HEK293 (cell line): ENCODE measurements around the gene MIGA1.

ENCODE experiments used
- CTCF ChIA-PET: fragments of 350-600 bp; formaldehyde crosslinking; extraction: SDS; loops from one replicate; lab custom pipeline; 2021; ENCODE audit warnings: antibody characterized with exemption; lab: Yijun Ruan, JAX
- POLR2A ChIA-PET: fragments of 300-600 bp; formaldehyde crosslinking; extraction: SDS; loops from one replicate; lab custom pipeline; 2020; ENCODE audit warnings: antibody characterized with exemption, inconsistent platforms; lab: Yijun Ruan, JAX
- H3K27ac ChIP-seq: fragments of 200-500 bp; sonication (Bioruptor generic); 2 replicates; pipeline ENCODE4 v1.5.1; 2014; ENCODE audit warnings: low read depth, low read length, control low read depth, inconsistent platforms; ENCODE audit errors: extremely low read depth
- H3K36me3 ChIP-seq, 2 experiments: fragments of 200-500 bp in 1 of 2; sonication (Bioruptor generic) in 1 of 2; 1 replicate in 1 of 2; 2 replicates in 1 of 2; pipeline ENCODE4 v1.5.1; 2014 to 2017; ENCODE audit warnings: inconsistent platforms in 2 of 2, low read length in 2 of 2; ENCODE audit not compliant: control insufficient read depth in 2 of 2, insufficient read depth in 1 of 2
- H3K4me1 ChIP-seq: fragments of 200-500 bp; sonication (Bioruptor generic); 2 replicates; pipeline ENCODE4 v1.5.1; 2014; ENCODE audit warnings: mild to moderate bottlenecking, low read length, inconsistent platforms; ENCODE audit not compliant: control insufficient read depth, insufficient read depth
- H3K4me3 ChIP-seq: 2 replicates; pipeline ENCODE4 v1.5.1; 2011; ENCODE audit warnings: low read depth, mild to moderate bottlenecking, control low read depth, low read length, moderate library complexity
- H3K9me3 ChIP-seq: fragments of 200-500 bp; sonication (Bioruptor generic); 2 replicates; pipeline ENCODE4 v1.5.1; 2014; ENCODE audit warnings: low read depth, low read length, inconsistent platforms; ENCODE audit not compliant: control insufficient read depth, insufficient read depth
- IKZF3 ChIP-seq: fragments of 450-650 bp; IDR thresholded peaks from 2 replicates; pipeline ENCODE4 v1.5.0; 2018; ENCODE audit warnings: missing biosample characterization, mild to moderate bottlenecking, missing genetic modification characterization, moderate library complexity
- KLF1 ChIP-seq: fragments of 450-650 bp; formaldehyde crosslinking; IDR thresholded peaks from 2 replicates; pipeline ENCODE4 v1.5.1; 2016; ENCODE audit warnings: missing biosample characterization, missing genetic modification characterization
- KLF10 ChIP-seq: fragments of 450-650 bp; IDR thresholded peaks from 2 replicates; pipeline ENCODE4 v1.5.1; 2018; ENCODE audit warnings: missing biosample characterization, mild to moderate bottlenecking, missing genetic modification characterization
- MZF1 ChIP-seq: fragments of 450-650 bp; formaldehyde crosslinking; IDR thresholded peaks from 2 replicates; pipeline ENCODE4 v1.5.1; 2017; ENCODE audit warnings: missing biosample characterization, missing genetic modification characterization, borderline replicate concordance
- PRDM6 ChIP-seq: fragments of 450-650 bp; formaldehyde crosslinking; IDR thresholded peaks from 2 replicates; pipeline ENCODE4 v1.5.1; 2017; ENCODE audit warnings: missing biosample characterization, missing genetic modification characterization
- YY1 ChIP-seq: fragments of 450-650 bp; formaldehyde crosslinking; IDR thresholded peaks from 2 replicates; pipeline ENCODE4 v1.5.1; 2018; ENCODE audit warnings: missing biosample characterization, missing genetic modification characterization
- YY2 ChIP-seq: fragments of 450-650 bp; formaldehyde crosslinking; IDR thresholded peaks from 2 replicates; pipeline ENCODE4 v1.5.1; 2016; ENCODE audit warnings: missing biosample characterization, missing genetic modification characterization
- ZBTB26 ChIP-seq: fragments of 450-650 bp; formaldehyde crosslinking; optimal IDR thresholded peaks from 2 replicates; pipeline ENCODE3; 2016; ENCODE audit warnings: missing biosample characterization, mild to moderate bottlenecking, missing genetic modification characterization
- ZFP69B ChIP-seq: fragments of 450-650 bp; formaldehyde crosslinking; IDR thresholded peaks from 2 replicates; pipeline ENCODE4 v1.5.1; 2016; ENCODE audit warnings: missing biosample characterization, missing genetic modification characterization
- ZNF23 ChIP-seq: fragments of 450-650 bp; formaldehyde crosslinking; IDR thresholded peaks from 2 replicates; pipeline ENCODE4 v1.5.1; 2016; ENCODE audit warnings: missing biosample characterization, missing genetic modification characterization, borderline replicate concordance
- ZNF324 ChIP-seq: fragments of 450-650 bp; formaldehyde crosslinking; IDR thresholded peaks from 2 replicates; pipeline ENCODE4 v1.5.1; 2016; ENCODE audit warnings: missing biosample characterization, missing genetic modification characterization
- ZNF391 ChIP-seq: fragments of 450-650 bp; formaldehyde crosslinking; IDR thresholded peaks from 2 replicates; pipeline ENCODE4 v1.5.1; 2016; ENCODE audit warnings: low read depth, missing biosample characterization, missing genetic modification characterization, borderline replicate concordance
- ZNF433 ChIP-seq: fragments of 450-650 bp; formaldehyde crosslinking; IDR thresholded peaks from 2 replicates; pipeline ENCODE4 v1.5.1; 2016; ENCODE audit warnings: missing biosample characterization, missing genetic modification characterization, low read depth
- ZNF501 ChIP-seq: fragments of 450-650 bp; formaldehyde crosslinking; IDR thresholded peaks from 2 replicates; pipeline ENCODE4 v1.5.1; 2016; ENCODE audit warnings: missing biosample characterization, missing genetic modification characterization
- ZNF513 ChIP-seq: fragments of 450-650 bp; IDR thresholded peaks from 2 replicates; pipeline ENCODE4 v1.5.1; 2018; ENCODE audit warnings: missing biosample characterization, missing genetic modification characterization
- ZNF596 ChIP-seq: fragments of 450-650 bp; IDR thresholded peaks from 2 replicates; pipeline ENCODE4 v1.5.0; 2018; ENCODE audit warnings: missing biosample characterization, mild to moderate bottlenecking, missing genetic modification characterization, moderate library complexity
- ZNF658 ChIP-seq: fragments of 450-650 bp; formaldehyde crosslinking; IDR thresholded peaks from 2 replicates; pipeline ENCODE4; 2016; ENCODE audit warnings: missing biosample characterization, missing genetic modification characterization
- ZNF660 ChIP-seq: fragments of 450-650 bp; IDR thresholded peaks from 2 replicates; pipeline ENCODE4 v1.5.1; 2018; ENCODE audit warnings: missing biosample characterization, mild to moderate bottlenecking, missing genetic modification characterization
- ZNF76 ChIP-seq: fragments of 450-650 bp; formaldehyde crosslinking; IDR thresholded peaks from 2 replicates; pipeline ENCODE4; 2016; ENCODE audit warnings: low read depth, missing biosample characterization, missing genetic modification characterization, borderline replicate concordance
- ZSCAN4 ChIP-seq: fragments of 450-650 bp; formaldehyde crosslinking; IDR thresholded peaks from 2 replicates; pipeline ENCODE4 v1.5.1; 2017; ENCODE audit warnings: missing biosample characterization, missing genetic modification characterization
- ZSCAN5A ChIP-seq: fragments of 450-650 bp; formaldehyde crosslinking; IDR thresholded peaks from 2 replicates; pipeline ENCODE4 v1.5.1; 2016; ENCODE audit warnings: missing biosample characterization, missing genetic modification characterization
- TF ChIP-seq, protein P1 (sequence below): fragments of 450-650 bp; formaldehyde crosslinking; IDR thresholded peaks from 2 replicates; pipeline ENCODE4 v1.5.1; 2016; ENCODE audit warnings: missing biosample characterization, missing genetic modification characterization, borderline replicate concordance

The MIGA1 gene

GRCh38 chr1:77881061-77881460, 101.6 kb downstream of the MIGA1 start (continued):
- TF ChIP-seq ZNF433 (tag by site-specific recombination): no peak
- no peak for TF ChIP-seq ZNF324 (tag by site-specific recombination)
- TF ChIP-seq ZNF391 (tag by site-specific recombination): no peak
- TF ChIP-seq ZSCAN5A (tag by site-specific recombination): no peak
- no peak for TF ChIP-seq KLF10 (tag by site-specific recombination)

DNA sequence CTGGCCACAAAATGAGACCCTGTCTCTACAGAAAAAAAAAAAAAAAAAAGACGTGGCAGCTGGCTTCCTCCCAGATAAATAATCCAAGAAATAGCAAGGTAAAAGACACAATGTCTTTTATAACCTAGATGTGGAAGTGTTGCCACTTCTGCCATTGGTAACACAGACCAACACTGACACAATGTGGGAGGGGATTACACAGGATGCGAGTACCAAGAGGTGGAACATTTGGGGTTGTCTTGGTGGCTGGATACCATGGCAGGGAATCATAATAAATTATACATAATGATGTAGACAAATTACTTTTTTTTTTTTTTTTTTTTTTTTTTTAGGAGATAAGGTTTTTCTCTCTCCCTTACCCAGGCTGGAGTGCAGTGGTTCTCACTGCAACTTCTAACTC, 103.0 kb downstream of the MIGA1 start:
- H3K9me3 ChIP-seq: no peaks in the 10 kb centered on the region
- no peak overlapping the region for H3K4me3 ChIP-seq
- POLR2A ChIA-PET: interaction anchor here (0.6 kb wide), 1 partner anchor 117 kb away, joined by 4 read pairs; no protein-coding TSS in a partner anchor
- H3K27ac ChIP-seq: no peak overlapping the region
- no peaks in the 10 kb centered on the region; a peak in 1 of 3 replicates for H3K36me3 ChIP-seq
- CTCF ChIA-PET: interaction anchor here (0.6 kb wide), 1 partner anchor 677 kb away, joined by 3 read pairs; no protein-coding TSS in a partner anchor
- TF ChIP-seq ZNF658 (tag by site-specific recombination): no peak
- no peak for TF ChIP-seq IKZF3 (tag by site-specific recombination)
- TF ChIP-seq MZF1 (tag by site-specific recombination): no peak
- H3K4me1 ChIP-seq: no peaks in the 10 kb centered on the region

- H3K9me3 ChIP-seq: no peaks in the 10 kb centered on the region
- no peaks in the 10 kb centered on the region for H3K36me3 ChIP-seq
- peak within 1 kb of the TSS; percentile 96 for H3K4me3 ChIP-seq
- ChIA-PET POLR2A (interaction anchor here (0.6 to 1.7 kb wide), 7 partner anchors 12 to 129 kb away, joined by 3 to 6 read pairs (median 5); partner anchors contain the start of genes DNAJB4, FUBP1, MIGA1 and USP33), CTCF (interaction anchor here (0.6 to 0.7 kb wide), 2 partner anchors 197 to 349 kb away, joined by 3 read pairs; no protein-coding TSS in a partner anchor)
- peak within 1 kb of the TSS; percentile 91 for H3K27ac ChIP-seq
- H3K4me1 ChIP-seq: 0 out of 2 replicates have a peak, but pooled peaks cover 3% of the 10 kb centered on the region
- TF ChIP-seq ZNF76 (tag by site-specific recombination) (no peak), YY1 (peak; percentile 81), KLF1 (no peak), PRDM6 (tag by site-specific recombination) (peak; percentile 24; the same call in 1 of the 2 replicates), YY2 (tag by site-specific recombination) (peak; percentile 41; the same call in 1 of the 2 replicates), ZNF23 (no peak), ZNF660 (tag by site-specific recombination) (peak; percentile 75; the same call in 1 of the 2 replicates), ZBTB26 (tag by site-specific recombination) (peak; percentile 55), ZNF596 (no peak), ZNF513 (tag by site-specific recombination) (0 out of 2 replicates have a peak, but pooled peaks have one; percentile 4), ZFP69B (peak; percentile 97), ZNF501 (peak; percentile 75), ZSCAN4 (peak; percentile 49; the same call in 1 of the 2 replicates), KLF10 (tag by site-specific recombination) (no peak), ZNF391 (tag by site-specific recombination) (peak; percentile 67; the same call in 1 of the 2 replicates)
- TF ChIP-seq, protein P1, sequence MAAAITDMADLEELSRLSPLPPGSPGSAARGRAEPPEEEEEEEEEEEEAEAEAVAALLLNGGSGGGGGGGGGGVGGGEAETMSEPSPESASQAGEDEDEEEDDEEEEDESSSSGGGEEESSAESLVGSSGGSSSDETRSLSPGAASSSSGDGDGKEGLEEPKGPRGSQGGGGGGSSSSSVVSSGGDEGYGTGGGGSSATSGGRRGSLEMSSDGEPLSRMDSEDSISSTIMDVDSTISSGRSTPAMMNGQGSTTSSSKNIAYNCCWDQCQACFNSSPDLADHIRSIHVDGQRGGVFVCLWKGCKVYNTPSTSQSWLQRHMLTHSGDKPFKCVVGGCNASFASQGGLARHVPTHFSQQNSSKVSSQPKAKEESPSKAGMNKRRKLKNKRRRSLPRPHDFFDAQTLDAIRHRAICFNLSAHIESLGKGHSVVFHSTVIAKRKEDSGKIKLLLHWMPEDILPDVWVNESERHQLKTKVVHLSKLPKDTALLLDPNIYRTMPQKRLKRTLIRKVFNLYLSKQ (tag by site-specific recombination): no peak
Measured at GRCh38 chr1:77888081-77888780, 108.8 kb downstream of the MIGA1 start, which contains the start of gene NEXN. TSS of gene NEXN (plus strand) at chr1:77888624. CDS start at chr1:77916107, 27,483 bp downstream.
